Choroid plexus epithelial cell (primary cell): ENCODE results near the gene CAMK2B.
"Not testable (repeated sequence)": the region's sequence is repeated elsewhere in the genome, so short reads cannot be mapped to it uniquely, and the experiment has no call there.

Experiments
- DNase-seq: peaks from one replicate; pipeline ENCODE4 v3.0.0-alpha.2; 2010; ENCODE audit warnings: low read depth
- H3K4me3 ChIP-seq: 2 replicates; pipeline ENCODE4 v1.5.1; 2011; ENCODE audit warnings: low read depth, mild to moderate bottlenecking, control low read depth, low read length, moderate library complexity
- TF ChIP-seq, protein P1 (sequence below): conservative IDR thresholded peaks from 2 replicates; pipeline ENCODE4 v1.5.1; 2011; ENCODE audit warnings: low read depth, mild to moderate bottlenecking, control low read depth, inconsistent platforms, low read length, moderate library complexity

CAMK2B gene

DNA sequence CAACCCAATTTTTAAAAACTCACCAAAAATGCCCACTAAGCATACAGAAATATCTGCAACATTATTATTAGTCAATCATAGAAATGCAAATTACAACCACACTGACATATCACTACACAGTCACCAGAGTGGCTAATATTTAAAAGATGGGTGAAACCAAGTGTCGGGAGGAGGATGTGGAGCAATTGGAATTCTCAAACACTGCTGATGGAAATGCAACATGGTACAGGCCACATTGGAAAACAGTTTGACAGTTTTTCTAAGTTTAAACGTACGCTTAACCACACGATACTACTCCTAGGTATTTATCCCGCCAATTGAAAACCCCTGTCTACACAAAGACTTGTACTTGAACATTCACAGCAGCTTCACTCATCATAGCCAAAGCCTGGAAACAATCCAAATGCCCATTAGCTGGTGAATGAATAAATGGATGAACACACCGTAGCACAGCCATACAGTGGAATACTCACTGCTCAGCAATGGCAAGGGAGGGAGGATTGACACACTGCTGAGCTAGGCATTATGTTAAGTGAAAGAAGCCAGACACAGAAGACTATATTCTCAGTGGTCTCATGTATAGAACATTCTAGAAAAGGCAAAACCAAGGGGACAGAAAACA is 152.5 kb downstream of the CAMK2B start:
- H3K4me3 ChIP-seq, result no peak overlapping the region
- TF ChIP-seq, protein P1, sequence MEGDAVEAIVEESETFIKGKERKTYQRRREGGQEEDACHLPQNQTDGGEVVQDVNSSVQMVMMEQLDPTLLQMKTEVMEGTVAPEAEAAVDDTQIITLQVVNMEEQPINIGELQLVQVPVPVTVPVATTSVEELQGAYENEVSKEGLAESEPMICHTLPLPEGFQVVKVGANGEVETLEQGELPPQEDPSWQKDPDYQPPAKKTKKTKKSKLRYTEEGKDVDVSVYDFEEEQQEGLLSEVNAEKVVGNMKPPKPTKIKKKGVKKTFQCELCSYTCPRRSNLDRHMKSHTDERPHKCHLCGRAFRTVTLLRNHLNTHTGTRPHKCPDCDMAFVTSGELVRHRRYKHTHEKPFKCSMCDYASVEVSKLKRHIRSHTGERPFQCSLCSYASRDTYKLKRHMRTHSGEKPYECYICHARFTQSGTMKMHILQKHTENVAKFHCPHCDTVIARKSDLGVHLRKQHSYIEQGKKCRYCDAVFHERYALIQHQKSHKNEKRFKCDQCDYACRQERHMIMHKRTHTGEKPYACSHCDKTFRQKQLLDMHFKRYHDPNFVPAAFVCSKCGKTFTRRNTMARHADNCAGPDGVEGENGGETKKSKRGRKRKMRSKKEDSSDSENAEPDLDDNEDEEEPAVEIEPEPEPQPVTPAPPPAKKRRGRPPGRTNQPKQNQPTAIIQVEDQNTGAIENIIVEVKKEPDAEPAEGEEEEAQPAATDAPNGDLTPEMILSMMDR, result no peak
- no peak for DNase-seq

DNA sequence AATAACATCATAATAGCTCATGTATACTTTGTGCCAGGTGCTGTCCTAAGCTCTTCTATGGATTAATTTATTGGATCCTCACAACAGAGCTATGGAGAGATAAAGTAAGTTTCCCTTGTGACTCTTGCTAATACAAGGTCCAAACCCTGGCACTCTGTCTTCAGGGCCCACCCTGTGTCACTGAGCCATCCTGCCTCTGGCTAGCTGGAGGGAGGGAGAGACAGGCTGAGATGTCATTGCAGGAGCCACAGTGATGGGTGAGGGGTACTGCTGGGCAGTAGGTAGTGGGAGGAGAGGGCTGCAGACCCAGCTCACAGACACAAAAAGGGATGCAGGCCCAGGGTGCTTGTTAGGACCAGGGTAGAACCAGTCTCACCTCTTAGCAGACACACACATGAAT is 153.0 kb downstream of the CAMK2B start:
- H3K4me3 ChIP-seq, result no peak overlapping the region
- TF ChIP-seq, protein P1, result no peak
- no peak for DNase-seq

DNA sequence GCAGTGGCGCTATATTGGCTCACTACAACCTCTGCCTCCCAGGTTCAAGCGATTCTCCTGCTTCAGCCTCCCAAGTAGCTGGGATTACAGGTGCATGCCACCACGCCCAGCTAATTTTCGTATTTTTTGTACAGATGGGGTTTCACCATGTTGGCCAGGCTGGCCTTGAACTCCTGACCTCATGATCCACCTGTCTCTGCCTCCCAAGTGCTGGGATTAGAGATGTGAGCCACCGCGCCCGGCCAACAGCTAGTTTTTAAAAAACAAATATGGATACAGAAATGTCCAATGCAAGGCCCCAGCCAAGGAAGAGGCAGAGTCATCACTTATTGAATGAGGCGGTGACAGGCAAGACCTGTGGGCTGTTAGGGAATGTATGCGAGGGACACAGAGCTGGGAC is 153.5 kb downstream of the CAMK2B start:
- not testable (repeated sequence) for DNase-seq, H3K4me3 ChIP-seq

DNA sequence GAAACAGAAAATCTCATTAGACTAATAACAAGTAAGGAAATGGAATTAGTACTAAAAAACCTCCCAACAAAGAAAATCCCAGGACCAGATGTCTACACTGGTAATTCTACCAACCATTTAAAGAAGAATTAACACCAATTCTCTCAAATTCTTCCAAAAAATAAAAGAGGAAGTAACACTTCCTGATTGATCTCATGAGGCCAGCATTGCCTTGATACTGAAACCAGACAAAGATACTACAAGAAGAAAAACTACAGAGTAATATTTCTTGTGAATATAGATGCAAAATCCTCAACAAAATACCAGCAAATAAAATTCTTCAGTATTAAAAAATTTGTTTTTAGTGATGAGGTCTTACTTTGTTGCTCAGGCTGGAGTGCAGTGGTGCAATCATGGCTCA is 157.5 kb downstream of the CAMK2B start:
- TF ChIP-seq, protein P1, result no peak
- no peak overlapping the region for H3K4me3 ChIP-seq
- no peak for DNase-seq
